Measurements from ENCODE around the gene ST8SIA2. TPM values are rescaled to one million over a fixed set of nuclear protein-coding genes. Genes with fewer than 3 reads are reported as not detected.

Gene ST8SIA2
- total and polyA plus RNA-seq, 10 of the 15 experiments (the other 5 are each of a cell fraction or from before 2014, with no cell fraction given) = not detected

DNA sequence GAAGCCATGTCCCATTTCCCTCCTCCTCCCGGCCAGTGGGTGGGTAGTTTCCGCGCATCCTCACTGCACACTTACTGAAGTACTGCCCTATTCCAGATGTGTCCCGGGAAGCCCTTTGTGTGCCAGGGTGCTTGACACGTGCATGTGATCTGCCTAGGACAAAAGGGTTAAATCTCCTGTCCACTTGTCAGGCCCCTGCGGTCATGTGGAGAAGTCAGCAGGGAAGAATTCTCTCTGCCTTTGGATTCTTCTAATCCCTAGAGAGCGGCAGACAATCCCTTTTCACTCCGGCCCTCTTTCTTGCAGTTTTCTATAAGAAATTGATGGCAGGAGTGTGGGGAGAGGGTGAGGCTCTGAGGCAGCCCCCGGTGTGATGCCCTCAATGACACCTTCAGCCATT lies 19.8 kb downstream of the ST8SIA2 start:
- no peak overlapping the region for H3K4me2 ChIP-seq (ENCODE audit: control insufficient read depth, insufficient read depth)
- DNase-seq (ENCODE audit: low read depth, low spot score) (no peak), ATAC-seq (no peak), FAIRE-seq (no peak)
- intact Hi-C loops (cut with micrococcal nuclease; ENCODE audit: unreplicated experiment) = no loop called here
- peaks cover 0 to 3% of the 10 kb centered on the region in 2 experiments; a peak in 2 of 4 replicates for H3K27me3 ChIP-seq (replicated peaks in 1 of 2; ENCODE audit: control insufficient read depth in 2 of 2, insufficient read depth in 2 of 2, low read length in 1 of 2)
- POLR2A ChIA-PET = no interaction called here
- H3K36me3 ChIP-seq (ENCODE audit: control insufficient read depth in 2 of 2, insufficient read depth in 2 of 2, low read length in 1 of 2) = no peaks in the 10 kb centered on the region
- BruUV-seq (replicated peaks) = no TSS peak
- RAD21 ChIA-PET (ENCODE audit: unreplicated experiment) = no interaction called here
- 34% methylated on average over 9 of the region's 9 CpGs for WGBS (ENCODE audit: insufficient coverage, insufficient replicate concordance, low lambda C conversion rate, missing lambda C conversion rate)
- SMC1A ChIA-PET (ENCODE audit: uncharacterized antibody, unreplicated experiment) = no interaction called here
- H3K9me3 ChIP-seq (replicated peaks; ENCODE audit: control insufficient read depth, insufficient read depth, low read length) = no peaks in the 10 kb centered on the region
- CTCF ChIA-PET = no interaction called here
- no peak overlapping the region for H3K4me3 ChIP-seq
- no peak overlapping the region for H2AFZ ChIP-seq (ENCODE audit: control insufficient read depth, low read depth, low read length)
- in situ Hi-C loops (cut with MboI) = no loop called here
- no peaks in the 10 kb centered on the region for H3K79me2 ChIP-seq (ENCODE audit: control insufficient read depth, insufficient read depth, low read length)
- no peak overlapping the region for H3K9ac ChIP-seq (ENCODE audit: control insufficient read depth, insufficient read depth, low read length)
- H3K4me1 ChIP-seq (ENCODE audit: control insufficient read depth, insufficient read depth, low read length) = no peaks in the 10 kb centered on the region
- H3K27ac ChIP-seq (ENCODE audit: control insufficient read depth, insufficient read depth) = no peak overlapping the region
- no peaks in the 10 kb centered on the region for H4K20me1 ChIP-seq (ENCODE audit: control insufficient read depth, insufficient read depth)
- TF ChIP-seq, protein P1, sequence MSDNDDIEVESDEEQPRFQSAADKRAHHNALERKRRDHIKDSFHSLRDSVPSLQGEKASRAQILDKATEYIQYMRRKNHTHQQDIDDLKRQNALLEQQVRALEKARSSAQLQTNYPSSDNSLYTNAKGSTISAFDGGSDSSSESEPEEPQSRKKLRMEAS (IDR thresholded peaks at IDR 0.05; ENCODE audit: low read depth, low read length) = no peak
- no peak for TF ChIP-seq HDAC6 (IDR thresholded peaks at IDR 0.05; ENCODE audit: unreplicated experiment)
- TF ChIP-seq, protein P2, sequence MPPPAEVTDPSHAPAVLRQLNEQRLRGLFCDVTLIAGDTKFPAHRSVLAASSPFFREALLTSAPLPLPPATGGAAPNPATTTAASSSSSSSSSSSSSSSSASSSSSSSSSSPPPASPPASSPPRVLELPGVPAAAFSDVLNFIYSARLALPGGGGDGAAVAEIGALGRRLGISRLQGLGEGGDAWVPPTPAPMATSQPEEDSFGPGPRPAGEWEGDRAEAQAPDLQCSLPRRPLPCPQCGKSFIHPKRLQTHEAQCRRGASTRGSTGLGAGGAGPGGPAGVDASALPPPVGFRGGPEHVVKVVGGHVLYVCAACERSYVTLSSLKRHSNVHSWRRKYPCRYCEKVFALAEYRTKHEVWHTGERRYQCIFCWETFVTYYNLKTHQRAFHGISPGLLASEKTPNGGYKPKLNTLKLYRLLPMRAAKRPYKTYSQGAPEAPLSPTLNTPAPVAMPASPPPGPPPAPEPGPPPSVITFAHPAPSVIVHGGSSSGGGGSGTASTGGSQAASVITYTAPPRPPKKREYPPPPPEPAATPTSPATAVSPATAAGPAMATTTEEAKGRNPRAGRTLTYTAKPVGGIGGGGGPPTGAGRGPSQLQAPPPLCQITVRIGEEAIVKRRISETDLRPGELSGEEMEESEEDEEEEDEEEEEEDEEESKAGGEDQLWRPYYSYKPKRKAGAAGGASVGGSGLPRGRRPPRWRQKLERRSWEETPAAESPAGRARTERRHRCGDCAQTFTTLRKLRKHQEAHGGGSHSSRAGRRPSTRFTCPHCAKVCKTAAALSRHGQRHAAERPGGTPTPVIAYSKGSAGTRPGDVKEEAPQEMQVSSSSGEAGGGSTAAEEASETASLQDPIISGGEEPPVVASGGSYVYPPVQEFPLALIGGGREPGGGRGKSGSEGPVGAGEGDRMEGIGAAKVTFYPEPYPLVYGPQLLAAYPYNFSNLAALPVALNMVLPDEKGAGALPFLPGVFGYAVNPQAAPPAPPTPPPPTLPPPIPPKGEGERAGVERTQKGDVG (CRISPR knock-in tag; IDR thresholded peaks at IDR 0.05) = no peak
- TF ChIP-seq KLF5 (IDR thresholded peaks at IDR 0.05; ENCODE audit: partially characterized antibody) = no peak
- TF ChIP-seq NR2C1 (IDR thresholded peaks at IDR 0.05) = no peak
- TF ChIP-seq HDAC2 (IDR thresholded peaks at IDR 0.05) = no peak
- TF ChIP-seq, protein P3, sequence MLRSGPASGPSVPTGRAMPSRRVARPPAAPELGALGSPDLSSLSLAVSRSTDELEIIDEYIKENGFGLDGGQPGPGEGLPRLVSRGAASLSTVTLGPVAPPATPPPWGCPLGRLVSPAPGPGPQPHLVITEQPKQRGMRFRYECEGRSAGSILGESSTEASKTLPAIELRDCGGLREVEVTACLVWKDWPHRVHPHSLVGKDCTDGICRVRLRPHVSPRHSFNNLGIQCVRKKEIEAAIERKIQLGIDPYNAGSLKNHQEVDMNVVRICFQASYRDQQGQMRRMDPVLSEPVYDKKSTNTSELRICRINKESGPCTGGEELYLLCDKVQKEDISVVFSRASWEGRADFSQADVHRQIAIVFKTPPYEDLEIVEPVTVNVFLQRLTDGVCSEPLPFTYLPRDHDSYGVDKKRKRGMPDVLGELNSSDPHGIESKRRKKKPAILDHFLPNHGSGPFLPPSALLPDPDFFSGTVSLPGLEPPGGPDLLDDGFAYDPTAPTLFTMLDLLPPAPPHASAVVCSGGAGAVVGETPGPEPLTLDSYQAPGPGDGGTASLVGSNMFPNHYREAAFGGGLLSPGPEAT (IDR thresholded peaks at IDR 0.05; ENCODE audit: low read depth) = no peak
- TF ChIP-seq SREBF1 (IDR thresholded peaks at IDR 0.05; ENCODE audit: low read length) = no peak
- TF ChIP-seq MTA3 (IDR thresholded peaks at IDR 0.05; ENCODE audit: borderline replicate concordance, low read length) = no peak
- TF ChIP-seq, protein P4, sequence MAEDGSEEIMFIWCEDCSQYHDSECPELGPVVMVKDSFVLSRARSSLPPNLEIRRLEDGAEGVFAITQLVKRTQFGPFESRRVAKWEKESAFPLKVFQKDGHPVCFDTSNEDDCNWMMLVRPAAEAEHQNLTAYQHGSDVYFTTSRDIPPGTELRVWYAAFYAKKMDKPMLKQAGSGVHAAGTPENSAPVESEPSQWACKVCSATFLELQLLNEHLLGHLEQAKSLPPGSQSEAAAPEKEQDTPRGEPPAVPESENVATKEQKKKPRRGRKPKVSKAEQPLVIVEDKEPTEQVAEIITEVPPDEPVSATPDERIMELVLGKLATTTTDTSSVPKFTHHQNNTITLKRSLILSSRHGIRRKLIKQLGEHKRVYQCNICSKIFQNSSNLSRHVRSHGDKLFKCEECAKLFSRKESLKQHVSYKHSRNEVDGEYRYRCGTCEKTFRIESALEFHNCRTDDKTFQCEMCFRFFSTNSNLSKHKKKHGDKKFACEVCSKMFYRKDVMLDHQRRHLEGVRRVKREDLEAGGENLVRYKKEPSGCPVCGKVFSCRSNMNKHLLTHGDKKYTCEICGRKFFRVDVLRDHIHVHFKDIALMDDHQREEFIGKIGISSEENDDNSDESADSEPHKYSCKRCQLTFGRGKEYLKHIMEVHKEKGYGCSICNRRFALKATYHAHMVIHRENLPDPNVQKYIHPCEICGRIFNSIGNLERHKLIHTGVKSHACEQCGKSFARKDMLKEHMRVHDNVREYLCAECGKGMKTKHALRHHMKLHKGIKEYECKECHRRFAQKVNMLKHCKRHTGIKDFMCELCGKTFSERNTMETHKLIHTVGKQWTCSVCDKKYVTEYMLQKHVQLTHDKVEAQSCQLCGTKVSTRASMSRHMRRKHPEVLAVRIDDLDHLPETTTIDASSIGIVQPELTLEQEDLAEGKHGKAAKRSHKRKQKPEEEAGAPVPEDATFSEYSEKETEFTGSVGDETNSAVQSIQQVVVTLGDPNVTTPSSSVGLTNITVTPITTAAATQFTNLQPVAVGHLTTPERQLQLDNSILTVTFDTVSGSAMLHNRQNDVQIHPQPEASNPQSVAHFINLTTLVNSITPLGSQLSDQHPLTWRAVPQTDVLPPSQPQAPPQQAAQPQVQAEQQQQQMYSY (CRISPR knock-in tag; IDR thresholded peaks at IDR 0.05) = no peak
- no peak for TF ChIP-seq GABPA (IDR thresholded peaks at IDR 0.05; ENCODE audit: low read depth)
- no peak for TF ChIP-seq LARP7 (IDR thresholded peaks at IDR 0.05)
- TF ChIP-seq NFYB (IDR thresholded peaks at IDR 0.05; ENCODE audit: insufficient read depth, low read depth, low read length) = no peak
- TF ChIP-seq SMAD5 (IDR thresholded peaks at IDR 0.05; ENCODE audit: low read depth) = no peak
- no peak for TF ChIP-seq MEF2A (IDR thresholded peaks at IDR 0.05; ENCODE audit: insufficient read depth, low read depth, low read length)
